Activated T-helper 17 cell treated with anti-CD3 and anti-CD28 coated beads, Interleukin-2, amount 50 U/mL, for 72 hours (primary cell): ENCODE results near the gene CYTH1. TPM values are rescaled to one million over a fixed set of nuclear protein-coding genes. Genes with fewer than 3 reads are reported as not detected.

Source experiments
- ATAC-seq: fragments of 150-1000 bp; cut with Tn5 transposase; replicated peaks from 2 replicates; pipeline ENCODE4 v1.10.0; 2021; ENCODE audit warnings: mild to moderate bottlenecking, moderate library complexity
- H3K27ac Mint-ChIP-seq: one replicate; pipeline ENCODE4 v1.8.0; 2022; ENCODE audit warnings: mixed read lengths
- H3K27me3 Mint-ChIP-seq: one replicate; pipeline ENCODE4 v1.8.0; 2022; ENCODE audit warnings: mixed read lengths
- H3K36me3 Mint-ChIP-seq: one replicate; pipeline ENCODE4 v1.8.0; 2022; ENCODE audit warnings: low read depth, mild to moderate bottlenecking, mixed read lengths
- H3K4me1 Mint-ChIP-seq: one replicate; pipeline ENCODE4 v1.8.0; 2022; ENCODE audit warnings: mixed read lengths
- H3K4me3 Mint-ChIP-seq: one replicate; pipeline ENCODE4 v1.8.0; 2022; ENCODE audit warnings: mild to moderate bottlenecking, mixed read lengths
- H3K9me3 Mint-ChIP-seq: one replicate; pipeline ENCODE4 v1.8.0; 2022; ENCODE audit warnings: mixed read lengths
- total RNA-seq, 2 donors: library from RNA; stranded (reverse); gene quantifications; one replicate each; pipeline ENCODE4 v1.2.3, GENCODE V29; 2022

The CYTH1 gene
- total RNA-seq = 100 to 1,000 TPM; 173 to 195 TPM

- ATAC-seq = no peak
- peaks cover 22% of the 10 kb centered on the region for H3K4me1 Mint-ChIP-seq
- no peaks in the 10 kb centered on the region for H3K27me3 Mint-ChIP-seq
- H3K36me3 Mint-ChIP-seq = peaks cover 46% of the 10 kb centered on the region
- peak within 1 kb of the TSS; percentile 89 for H3K4me3 Mint-ChIP-seq
- peak within 1 kb of the TSS; percentile 98 for H3K27ac Mint-ChIP-seq
- H3K9me3 Mint-ChIP-seq = no peaks in the 10 kb centered on the region
Observed at GRCh38 chr17:78781893-78782304, at the start of gene CYTH1. TSS of gene CYTH1 (minus strand) at chr17:78782273. CDS start at chr17:78782223, 50 bp downstream.

GRCh38 chr17:78829477-78829876 is 47.4 kb upstream of the CYTH1 start:
- peaks cover 100% of the 10 kb centered on the region for H3K36me3 Mint-ChIP-seq
- no peak for ATAC-seq

GRCh38 chr17:78828470-78829185 is 46.6 kb upstream of the CYTH1 start:
- Mint-ChIP-seq H3K27ac (peak overlapping the region; percentile 59), H3K4me3 (no peak overlapping the region), H3K9me3 (no peaks in the 10 kb centered on the region), H3K27me3 (no peaks in the 10 kb centered on the region), H3K4me1 (peaks cover 22% of the 10 kb centered on the region), H3K36me3 (peaks cover 100% of the 10 kb centered on the region)
- peak; percentile 63 for ATAC-seq

More at GRCh38 chr17:78829477-78829876, 47.4 kb upstream of the CYTH1 start:
- Mint-ChIP-seq H3K27me3 (no peaks in the 10 kb centered on the region), H3K4me3 (no peak overlapping the region), H3K27ac (peak overlapping the region; percentile 30), H3K4me1 (peaks cover 22% of the 10 kb centered on the region), H3K9me3 (no peaks in the 10 kb centered on the region)

GRCh38 chr17:78826836-78827509 is 44.9 kb upstream of the CYTH1 start:
- peaks cover 100% of the 10 kb centered on the region for H3K36me3 Mint-ChIP-seq
- no peak for ATAC-seq
- H3K4me3 Mint-ChIP-seq = no peak overlapping the region
- no peaks in the 10 kb centered on the region for H3K9me3 Mint-ChIP-seq
- H3K27ac Mint-ChIP-seq = no peak overlapping the region
- H3K4me1 Mint-ChIP-seq = peaks cover 27% of the 10 kb centered on the region
- no peaks in the 10 kb centered on the region for H3K27me3 Mint-ChIP-seq

- no peak overlapping the region for H3K4me3 Mint-ChIP-seq
- no peak for ATAC-seq
- peaks cover 27% of the 10 kb centered on the region for H3K4me1 Mint-ChIP-seq
- peaks cover 100% of the 10 kb centered on the region for H3K36me3 Mint-ChIP-seq
- H3K27me3 Mint-ChIP-seq = no peaks in the 10 kb centered on the region
- no peak overlapping the region for H3K27ac Mint-ChIP-seq
- H3K9me3 Mint-ChIP-seq = no peaks in the 10 kb centered on the region
Observed at GRCh38 chr17:78826421-78826820, 44.3 kb upstream of the CYTH1 start.

GRCh38 chr17:78825696-78826095 is 43.6 kb upstream of the CYTH1 start:
- Mint-ChIP-seq H3K27ac (peak overlapping the region; percentile 36), H3K4me3 (no peak overlapping the region), H3K36me3 (peaks cover 100% of the 10 kb centered on the region), H3K4me1 (peaks cover 27% of the 10 kb centered on the region), H3K9me3 (no peaks in the 10 kb centered on the region), H3K27me3 (no peaks in the 10 kb centered on the region)
- no peak for ATAC-seq

- Mint-ChIP-seq H3K4me3 (no peak overlapping the region), H3K27me3 (no peaks in the 10 kb centered on the region), H3K36me3 (peaks cover 100% of the 10 kb centered on the region), H3K27ac (no peak overlapping the region), H3K9me3 (no peaks in the 10 kb centered on the region), H3K4me1 (peaks cover 33% of the 10 kb centered on the region)
- no peak for ATAC-seq
Observed at GRCh38 chr17:78824240-78824639, 42.2 kb upstream of the CYTH1 start.

- Mint-ChIP-seq H3K27me3 (no peaks in the 10 kb centered on the region), H3K4me3 (no peak overlapping the region), H3K9me3 (no peaks in the 10 kb centered on the region), H3K27ac (peak overlapping the region; percentile 71), H3K36me3 (peaks cover 100% of the 10 kb centered on the region), H3K4me1 (peaks cover 39% of the 10 kb centered on the region)
- no peak for ATAC-seq
Observed at GRCh38 chr17:78823282-78824046, 41.4 kb upstream of the CYTH1 start.

GRCh38 chr17:78822552-78822951 is 40.5 kb upstream of the CYTH1 start:
- Mint-ChIP-seq H3K27ac (peak overlapping the region; percentile 71), H3K4me3 (no peak overlapping the region), H3K4me1 (peaks cover 38% of the 10 kb centered on the region), H3K9me3 (no peaks in the 10 kb centered on the region), H3K36me3 (peaks cover 100% of the 10 kb centered on the region), H3K27me3 (no peaks in the 10 kb centered on the region)
- no peak for ATAC-seq

- Mint-ChIP-seq H3K9me3 (no peaks in the 10 kb centered on the region), H3K36me3 (peaks cover 100% of the 10 kb centered on the region), H3K4me1 (peaks cover 43% of the 10 kb centered on the region), H3K27me3 (no peaks in the 10 kb centered on the region), H3K27ac (no peak overlapping the region), H3K4me3 (no peak overlapping the region)
- ATAC-seq = no peak
Observed at GRCh38 chr17:78821961-78822360, 39.9 kb upstream of the CYTH1 start.

GRCh38 chr17:78820841-78821240 is 38.8 kb upstream of the CYTH1 start:
- no peaks in the 10 kb centered on the region for H3K27me3 Mint-ChIP-seq
- no peak overlapping the region for H3K27ac Mint-ChIP-seq
- no peaks in the 10 kb centered on the region for H3K9me3 Mint-ChIP-seq
- H3K36me3 Mint-ChIP-seq = peaks cover 99% of the 10 kb centered on the region
- peaks cover 47% of the 10 kb centered on the region for H3K4me1 Mint-ChIP-seq
- ATAC-seq = no peak
- H3K4me3 Mint-ChIP-seq = no peak overlapping the region

- Mint-ChIP-seq H3K9me3 (no peaks in the 10 kb centered on the region), H3K4me1 (peaks cover 39% of the 10 kb centered on the region), H3K36me3 (peaks cover 99% of the 10 kb centered on the region), H3K27ac (no peak overlapping the region), H3K4me3 (peak overlapping the region; percentile 60), H3K27me3 (no peaks in the 10 kb centered on the region)
- ATAC-seq = no peak
Observed at GRCh38 chr17:78819806-78820792, 38.0 kb upstream of the CYTH1 start.

GRCh38 chr17:78819402-78819801 is 37.3 kb upstream of the CYTH1 start:
- no peaks in the 10 kb centered on the region for H3K9me3 Mint-ChIP-seq
- ATAC-seq = no peak
- peaks cover 99% of the 10 kb centered on the region for H3K36me3 Mint-ChIP-seq
- peak overlapping the region; percentile 60 for H3K4me3 Mint-ChIP-seq
- peak overlapping the region; percentile 79 for H3K27ac Mint-ChIP-seq
- peaks cover 34% of the 10 kb centered on the region for H3K4me1 Mint-ChIP-seq
- H3K27me3 Mint-ChIP-seq = no peaks in the 10 kb centered on the region

- no peak for ATAC-seq
- peaks cover 99% of the 10 kb centered on the region for H3K36me3 Mint-ChIP-seq
- no peaks in the 10 kb centered on the region for H3K27me3 Mint-ChIP-seq
- peaks cover 34% of the 10 kb centered on the region for H3K4me1 Mint-ChIP-seq
- H3K4me3 Mint-ChIP-seq = peak overlapping the region; percentile 60
- H3K27ac Mint-ChIP-seq = peak overlapping the region; percentile 79
- H3K9me3 Mint-ChIP-seq = no peaks in the 10 kb centered on the region
Observed at GRCh38 chr17:78818932-78819331, 36.9 kb upstream of the CYTH1 start.
